ENCODE measurements around the gene MLST8.

DNA sequence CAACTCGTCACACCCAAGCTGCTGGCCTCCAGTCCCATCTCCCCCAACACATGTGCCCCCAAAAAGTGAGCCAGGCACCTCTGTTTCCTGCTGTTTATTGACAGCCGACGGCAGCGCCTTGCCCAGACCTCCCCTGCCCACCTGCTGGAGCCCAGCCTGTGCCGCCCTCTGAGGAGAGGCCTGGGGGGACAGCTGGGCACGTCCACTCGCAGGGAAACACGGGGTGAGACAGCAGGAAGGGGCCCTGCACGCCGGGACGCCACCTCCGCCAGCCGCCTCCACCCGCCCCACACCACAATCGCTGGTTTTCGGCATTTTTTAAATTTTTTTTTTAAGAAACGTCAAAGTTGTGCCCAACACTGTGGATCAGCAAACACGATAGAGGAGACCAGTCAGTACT is 28.2 kb upstream of the MLST8 start:
- TF ChIP-seq EZH2 (optimal IDR thresholded peaks at IDR 0.05; ENCODE audit: low read depth, low read length) (no peak), EZH2phosphoT487 (IDR thresholded peaks at IDR 0.05; ENCODE audit: low read length) (no peak)
- TF ChIP-seq, protein P1, sequence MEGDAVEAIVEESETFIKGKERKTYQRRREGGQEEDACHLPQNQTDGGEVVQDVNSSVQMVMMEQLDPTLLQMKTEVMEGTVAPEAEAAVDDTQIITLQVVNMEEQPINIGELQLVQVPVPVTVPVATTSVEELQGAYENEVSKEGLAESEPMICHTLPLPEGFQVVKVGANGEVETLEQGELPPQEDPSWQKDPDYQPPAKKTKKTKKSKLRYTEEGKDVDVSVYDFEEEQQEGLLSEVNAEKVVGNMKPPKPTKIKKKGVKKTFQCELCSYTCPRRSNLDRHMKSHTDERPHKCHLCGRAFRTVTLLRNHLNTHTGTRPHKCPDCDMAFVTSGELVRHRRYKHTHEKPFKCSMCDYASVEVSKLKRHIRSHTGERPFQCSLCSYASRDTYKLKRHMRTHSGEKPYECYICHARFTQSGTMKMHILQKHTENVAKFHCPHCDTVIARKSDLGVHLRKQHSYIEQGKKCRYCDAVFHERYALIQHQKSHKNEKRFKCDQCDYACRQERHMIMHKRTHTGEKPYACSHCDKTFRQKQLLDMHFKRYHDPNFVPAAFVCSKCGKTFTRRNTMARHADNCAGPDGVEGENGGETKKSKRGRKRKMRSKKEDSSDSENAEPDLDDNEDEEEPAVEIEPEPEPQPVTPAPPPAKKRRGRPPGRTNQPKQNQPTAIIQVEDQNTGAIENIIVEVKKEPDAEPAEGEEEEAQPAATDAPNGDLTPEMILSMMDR (IDR thresholded peaks at IDR 0.05; ENCODE audit: low read length): no peak
